HepG2 (cell line): ENCODE data around the gene SPRYD3. TPM values are rescaled to one million over a fixed set of nuclear protein-coding genes. Genes with fewer than 3 reads are reported as not detected.

Experiments used
- ARID4A ChIP-seq: sonication (generic); formaldehyde crosslinking; IDR thresholded peaks from 2 replicates; pipeline ENCODE4 v1.5.0; 2020; ENCODE audit warnings: mild to moderate bottlenecking, missing genetic modification reagents, borderline replicate concordance
- EZH2 ChIP-seq: conservative IDR thresholded peaks from 2 replicates; pipeline ENCODE4 v1.6.1; 2012; ENCODE audit warnings: mild to moderate bottlenecking, low read depth, low read length, moderate library complexity
- HDAC2 ChIP-seq: sonication (generic); formaldehyde crosslinking; IDR thresholded peaks from 2 replicates; pipeline ENCODE4 v1.4.0; 2020; ENCODE audit warnings: missing genetic modification reagents
- KMT2B ChIP-seq: IDR thresholded peaks from 2 replicates; pipeline ENCODE4 v1.6.1; 2016; ENCODE audit warnings: missing genetic modification reagents, missing compliant biosample characterization
- TSC22D2 ChIP-seq: sonication (generic); formaldehyde crosslinking; IDR thresholded peaks from 2 replicates; pipeline ENCODE4 v1.5.1; 2020; ENCODE audit warnings: missing genetic modification reagents, mild to moderate bottlenecking, borderline replicate concordance
- ZFP41 ChIP-seq: sonication (generic); formaldehyde crosslinking; IDR thresholded peaks from 2 replicates; pipeline ENCODE4 v1.4.0; 2020; ENCODE audit warnings: mild to moderate bottlenecking, missing genetic modification reagents, borderline replicate concordance
- ZNF24 ChIP-seq: fragments of 450-650 bp; IDR thresholded peaks from 2 replicates; pipeline ENCODE4 v1.6.1; 2017; ENCODE audit warnings: antibody characterized with exemption, mild to moderate bottlenecking
- ZNF292 ChIP-seq: sonication (generic); formaldehyde crosslinking; IDR thresholded peaks from 2 replicates; pipeline ENCODE4 v1.8.1; 2022; ENCODE audit warnings: mild to moderate bottlenecking, low read depth, missing genetic modification reagents, borderline replicate concordance
- ZNF33A ChIP-seq: sonication (generic); formaldehyde crosslinking; IDR thresholded peaks from 2 replicates; pipeline ENCODE4 v1.5.1; 2020; ENCODE audit warnings: missing genetic modification reagents, mild to moderate bottlenecking, moderate library complexity, borderline replicate concordance
- ZNF407 ChIP-seq: sonication (generic); formaldehyde crosslinking; IDR thresholded peaks from one replicate; pipeline ENCODE4 v1.5.1; 2020; ENCODE audit warnings: mild to moderate bottlenecking, missing genetic modification reagents; ENCODE audit errors: not compliant biosample characterization
- ZNF552 ChIP-seq: sonication (generic); formaldehyde crosslinking; IDR thresholded peaks from 2 replicates; pipeline ENCODE4 v1.9.0; 2022; ENCODE audit warnings: missing genetic modification reagents, mild to moderate bottlenecking, borderline replicate concordance
- ZNF570 ChIP-seq: sonication (generic); formaldehyde crosslinking; IDR thresholded peaks from 2 replicates; pipeline ENCODE4 v1.4.0; 2020; ENCODE audit warnings: mild to moderate bottlenecking, missing genetic modification reagents, borderline replicate concordance
- ZNF678 ChIP-seq: sonication (generic); formaldehyde crosslinking; IDR thresholded peaks from 2 replicates; pipeline ENCODE4 v1.4.0; 2020; ENCODE audit warnings: mild to moderate bottlenecking, missing genetic modification reagents
- polyA plus RNA-seq, 8 experiments: library from polyadenylated mRNA; depleted of rRNA in 3 of 8; stranded (reverse) in 7 of 8; unstranded in 1 of 8; fragments of >200 nt; fragmentation: Illumina TruSeq in 4 of 8; extraction: Trizol in 4 of 8; gene quantifications; 2 replicates each; pipeline versions ENCODE4 v1.2.1 to v1.2.3, GENCODE V29; 2011 to 2016; ENCODE audit warnings: low read depth in 4 of 8, missing spikeins in 1 of 8, mixed read lengths in 1 of 8; ENCODE audit not compliant: insufficient read depth in 1 of 8
- total RNA-seq, 5 experiments: library from RNA; depleted of rRNA; stranded (reverse); fragments of >200 nt; fragmentation: Illumina TruSeq; extraction: Trizol; gene quantifications; 2 replicates each; pipeline ENCODE4 v1.2.3, GENCODE V29; 2016; ENCODE audit warnings: low read depth in 1 of 5

The SPRYD3 gene
- total and polyA plus RNA-seq, 2 of the 13 experiments (the other 11 are each of a cell fraction or from before 2014, with no cell fraction given), result 9.0 to 9.2 TPM

- TF ChIP-seq ZFP41 (no peak), ZNF24 (no peak), ZNF33A (CRISPR knock-in tag) (no peak), HDAC2 (peak; percentile 53), ZNF570 (CRISPR knock-in tag) (no peak), EZH2 (no peak), TSC22D2 (CRISPR knock-in tag) (no peak), ZNF407 (no peak), ZNF552 (no peak), KMT2B (CRISPR knock-in tag) (no peak), ZNF678 (no peak), ZNF292 (peak; percentile 75; the same call in 1 of the 2 replicates), ARID4A (CRISPR knock-in tag) (peak; percentile 71; the same call in 1 of the 2 replicates)
Measured at GRCh38 chr12:53049571-53050318, 29.4 kb downstream of the SPRYD3 start, which contains the start of gene TNS2 (continued).
